ENCODE data around the gene ZER1.

Gene ZER1

GRCh38 chr9:128721487-128722010 is 50.2 kb downstream of the ZER1 start:
- intact Hi-C loops (cut with DNase I): no loop called here
- no peak for DNase-seq

- DNase-seq: no peak
- intact Hi-C loops (cut with DNase I): no loop called here
Measured at GRCh38 chr9:128720841-128721486, 50.8 kb downstream of the ZER1 start.

GRCh38 chr9:128719919-128720605 is 51.7 kb downstream of the ZER1 start:
- intact Hi-C loops (cut with DNase I): no loop called here
- no peak for DNase-seq

- intact Hi-C loops (cut with DNase I): no loop called here
- DNase-seq: no peak
Measured at GRCh38 chr9:128718475-128718874, 53.3 kb downstream of the ZER1 start.

- DNase-seq: no peak
- intact Hi-C loops (cut with DNase I): no loop called here
Measured at GRCh38 chr9:128718047-128718446, 53.7 kb downstream of the ZER1 start.

GRCh38 chr9:128716581-128717254 is 55.0 kb downstream of the ZER1 start:
- no peak for DNase-seq
- intact Hi-C loops (cut with DNase I): no loop called here

- peak in 1 of 42 donors; percentile 10 for DNase-seq
- intact Hi-C loops (cut with DNase I): no loop called here
Measured at GRCh38 chr9:128715436-128715750, 56.3 kb downstream of the ZER1 start.

GRCh38 chr9:128714586-128715435 is 56.9 kb downstream of the ZER1 start:
- intact Hi-C loops (cut with DNase I): no loop called here
- DNase-seq: peak in 1 of 42 donors; percentile 36

GRCh38 chr9:128713941-128714573 is 57.7 kb downstream of the ZER1 start:
- DNase-seq: peak in 1 of 42 donors; percentile 29
- intact Hi-C loops (cut with DNase I): no loop called here

- DNase-seq: no peak
- intact Hi-C loops (cut with DNase I): no loop called here
Measured at GRCh38 chr9:128713411-128713780, 58.3 kb downstream of the ZER1 start.

GRCh38 chr9:128712451-128713410 is 59.0 kb downstream of the ZER1 start:
- intact Hi-C loops (cut with DNase I): no loop called here
- peak in 1 of 42 donors; percentile 33 for DNase-seq

- peak in 1 of 42 donors; percentile 3 for DNase-seq
- intact Hi-C loops (cut with DNase I): no loop called here
Measured at GRCh38 chr9:128707446-128707845, 64.3 kb downstream of the ZER1 start.

- intact Hi-C loops (cut with DNase I): no loop called here
- DNase-seq: peak in 1 of 42 donors; percentile 5
Measured at GRCh38 chr9:128706671-128707381, 64.9 kb downstream of the ZER1 start.

GRCh38 chr9:128706045-128706444 is 65.7 kb downstream of the ZER1 start:
- intact Hi-C loops (cut with DNase I): no loop called here
- no peak for DNase-seq

GRCh38 chr9:128705051-128705965 is 66.4 kb downstream of the ZER1 start:
- intact Hi-C loops (cut with DNase I): no loop called here
- peak in 1 of 42 donors; percentile 4 for DNase-seq

GRCh38 chr9:128704356-128704670 is 67.4 kb downstream of the ZER1 start:
- intact Hi-C loops (cut with DNase I): no loop called here
- no peak for DNase-seq

All from head of caudate nucleus (tissue), 42 donors.